Upper lobe of left lung (tissue), 6 donors: ENCODE data around the gene PELI2. TPM values are rescaled to one million over a fixed set of nuclear protein-coding genes. Genes with fewer than 3 reads are reported as not detected.

Experiments used
- ATAC-seq, 2 donors: fragments of 200-7000 bp; cut with Tn5 transposase; one replicate each; pipeline ENCODE4 v1.9.1; 2022; ENCODE audit warnings: mild to moderate bottlenecking in 2 of 2, moderate library complexity in 2 of 2; ENCODE audit not compliant: low FRiP score in 2 of 2
- DNase-seq, 2 donors: peaks; one replicate each; pipeline ENCODE4 v3.0.0-alpha.2; 2019 to 2020
- H3K27ac ChIP-seq, 4 donors: fragments of 200-600 bp; sonication (generic); one replicate each; pipeline ENCODE4 v1.5.1; 2016 to 2019
- H3K27me3 ChIP-seq, 4 donors: fragments of 200-600 bp; sonication (generic); one replicate each; pipeline ENCODE4 v1.5.1; 2017 to 2019
- H3K36me3 ChIP-seq, 4 donors: fragments of 200-600 bp; sonication (generic); one replicate each; pipeline ENCODE4 v1.5.1; 2016 to 2019
- H3K4me1 ChIP-seq, 4 donors: fragments of 200-600 bp; sonication (generic); one replicate each; pipeline ENCODE4 v1.5.1; 2018 to 2019
- H3K4me3 ChIP-seq, 4 donors: fragments of 200-600 bp; sonication (generic); one replicate each; pipeline ENCODE4 v1.5.1; 2017 to 2019; ENCODE audit warnings: mild to moderate bottlenecking in 2 of 4, moderate library complexity in 1 of 4
- H3K9me3 ChIP-seq, 4 donors: fragments of 200-600 bp; sonication (generic); one replicate each; pipeline ENCODE4 v1.5.1; 2018 to 2019
- CTCF ChIP-seq, 6 experiments: fragments of 450-650 bp in 4 of 6; fragments of 200-600 bp in 2 of 6; sonication (generic) in 2 of 6; IDR thresholded peaks; one replicate each; pipeline ENCODE4 v1.5.1; 2016 to 2019; ENCODE audit warnings: antibody characterized with exemption in 6 of 6
- EP300 ChIP-seq, 4 donors: sonication (generic); formaldehyde crosslinking; IDR thresholded peaks; one replicate each; pipeline ENCODE4 v1.5.1; 2017; ENCODE audit warnings: antibody characterized with exemption in 4 of 4, control low read depth in 2 of 4
- POLR2A ChIP-seq, 4 donors: fragments of 450-650 bp; IDR thresholded peaks; one replicate each; pipeline ENCODE4 v1.5.1; 2016 to 2017; ENCODE audit warnings: antibody characterized with exemption in 4 of 4, mild to moderate bottlenecking in 2 of 4
- POLR2AphosphoS5 ChIP-seq, 2 donors: sonication (generic); formaldehyde crosslinking; IDR thresholded peaks; one replicate each; pipeline ENCODE4 v1.5.1; 2017; ENCODE audit warnings: antibody characterized with exemption in 2 of 2
- WGBS, 2 donors: methylation state at CpG; one replicate each; pipeline ENCODE4 v1.1.5; 2017 to 2018; 5-methylcytosine and 5-hydroxymethylcytosine counted together
- total RNA-seq, 6 donors: library from RNA; depleted of rRNA in 4 of 6; stranded (reverse); fragments of >200 nt in 4 of 6; gene quantifications; one replicate each; pipeline versions ENCODE4 v1.1.0 to v1.2.1, GENCODE V29; 2016 to 2021
- donor health status: DM: no; HTN: no; CAD: no; lungs with moderate emphysema.
- donor health status: DM: no; HTN: yes; CAD: no; lungs with severe emphysema.

The PELI2 gene
- total RNA-seq, 6 donors from 2014 or later = 9.0 to 21.6 (median 17.9) TPM

- TF ChIP-seq POLR2A (IDR thresholded peaks at IDR 0.05) = no peak
- peak; percentile 16 to 50 for TF ChIP-seq POLR2AphosphoS5 (IDR thresholded peaks at IDR 0.05)
- peak in 2 of 4 donors; percentile 12 to 51 for TF ChIP-seq EP300 (IDR thresholded peaks at IDR 0.05)
- no peak for TF ChIP-seq CTCF (IDR thresholded peaks at IDR 0.05)
- ATAC-seq (peak in 1 of 2 donors; percentile 68), DNase-seq (peak in 1 of 2 donors; percentile 36)
- H3K27ac ChIP-seq = peak overlapping the region in 3 of 4 donors; percentile 4 to 67 (median 25)
- peaks cover 8 to 18% (median 9%) of the 10 kb centered on the region in 4 donors for H3K4me1 ChIP-seq
- no peak overlapping the region for H3K4me3 ChIP-seq
- H3K27me3 ChIP-seq = no peaks in the 10 kb centered on the region
- WGBS, 2 donors = 56 to 66% methylated on average over 9 of the region's 9 CpGs
- H3K36me3 ChIP-seq = no peaks in the 10 kb centered on the region
- H3K9me3 ChIP-seq = no peaks in the 10 kb centered on the region
Observed at GRCh38 chr14:56333359-56334292, 215.4 kb downstream of the PELI2 start.

- DNase-seq = no peak
- ATAC-seq = no peak
- WGBS, 2 donors = 80 to 83% methylated on average over 1 of the region's 1 CpG
- no peaks in the 10 kb centered on the region for H3K36me3 ChIP-seq
- no peaks in the 10 kb centered on the region for H3K27me3 ChIP-seq
- H3K27ac ChIP-seq = peak overlapping the region in 1 of 4 donors; percentile 38
- TF ChIP-seq EP300 (IDR thresholded peaks at IDR 0.05) (no peak), POLR2AphosphoS5 (IDR thresholded peaks at IDR 0.05) (no peak), CTCF (IDR thresholded peaks at IDR 0.05) (no peak), POLR2A (IDR thresholded peaks at IDR 0.05) (no peak)
- H3K4me1 ChIP-seq = peaks cover 8 to 18% (median 9%) of the 10 kb centered on the region in 4 donors
- no peak overlapping the region for H3K4me3 ChIP-seq
- no peaks in the 10 kb centered on the region for H3K9me3 ChIP-seq
Observed at GRCh38 chr14:56334458-56334857, 216.2 kb downstream of the PELI2 start.

- H3K36me3 ChIP-seq = no peaks in the 10 kb centered on the region
- TF ChIP-seq EP300 (IDR thresholded peaks at IDR 0.05) (no peak), POLR2A (IDR thresholded peaks at IDR 0.05) (no peak), CTCF (IDR thresholded peaks at IDR 0.05) (no peak), POLR2AphosphoS5 (IDR thresholded peaks at IDR 0.05) (no peak)
- H3K4me1 ChIP-seq = peaks cover 15 to 34% (median 21%) of the 10 kb centered on the region in 4 donors
- H3K27me3 ChIP-seq = no peaks in the 10 kb centered on the region
- H3K4me3 ChIP-seq = no peak overlapping the region
- DNase-seq = no peak
- H3K27ac ChIP-seq = no peak overlapping the region
- no peaks in the 10 kb centered on the region for H3K9me3 ChIP-seq
- no peak for ATAC-seq
- 78 to 100% methylated on average over 4 of the region's 4 CpGs for WGBS, 2 donors
Observed at GRCh38 chr14:56338674-56339073, 220.5 kb downstream of the PELI2 start.

GRCh38 chr14:56339855-56340701 lies 221.9 kb downstream of the PELI2 start:
- TF ChIP-seq POLR2AphosphoS5 (IDR thresholded peaks at IDR 0.05) = peak in 1 of 2 donors; percentile 36
- peak; percentile 66 to 80 (median 74) for TF ChIP-seq CTCF (IDR thresholded peaks at IDR 0.05)
- no peak for TF ChIP-seq POLR2A (IDR thresholded peaks at IDR 0.05)
- TF ChIP-seq EP300 (IDR thresholded peaks at IDR 0.05) = peak in 2 of 4 donors; percentile 13 to 23
- peaks cover 15 to 26% (median 18%) of the 10 kb centered on the region in 4 donors for H3K4me1 ChIP-seq
- peak; percentile 84 to 94 for ATAC-seq
- H3K36me3 ChIP-seq = no peaks in the 10 kb centered on the region
- no peaks in the 10 kb centered on the region for H3K27me3 ChIP-seq
- peak overlapping the region in 1 of 4 donors; percentile 4 for H3K27ac ChIP-seq
- DNase-seq = peak in 1 of 2 donors; percentile 81
- no peaks in the 10 kb centered on the region for H3K9me3 ChIP-seq
- WGBS, 2 donors = 27 to 43% methylated on average over 9 of the region's 9 CpGs
- no peak overlapping the region for H3K4me3 ChIP-seq
